Panc1 (cell line): Measurements from ENCODE around the gene CTSD. TPM values are rescaled to one million over a fixed set of nuclear protein-coding genes. Genes with fewer than 3 reads are reported as not detected.
"Not testable (repeated sequence)": the region's sequence is repeated elsewhere in the genome, so short reads cannot be mapped to it uniquely, and the experiment has no call there.

Source experiments
- ATAC-seq: fragments of 200-7000 bp; cut with Tn5 transposase; 2 replicates; pipeline ENCODE4 v1.9.1; 2020; ENCODE audit warnings: mild to moderate bottlenecking, moderate library complexity
- BruUV-seq: library from RNA; stranded (reverse); fragments of 400-500 nt; replicated peaks from 2 replicates; lab custom pipeline; 2021; lab: Mats Ljungman, UMichigan
- CTCF ChIA-PET: fragments of 300-600 bp; sonication (Branson Sonifier 250); formaldehyde crosslinking; loops from one replicate; lab custom pipeline; 2022; ENCODE audit warnings: antibody characterized with exemption; lab: Charles Lee
- POLR2A ChIA-PET: fragments of 300-600 bp; sonication (Branson Sonifier 250); formaldehyde crosslinking; loops from one replicate; lab custom pipeline; 2022; ENCODE audit warnings: antibody characterized with exemption; lab: Charles Lee
- DNase-seq: peaks from one replicate; pipeline ENCODE4 v3.0.0-alpha.2; 2010; ENCODE audit warnings: low read depth, low spot score
- H3K27ac ChIP-seq: 2 replicates; pipeline ENCODE4 v1.5.1; 2011; ENCODE audit warnings: mild to moderate bottlenecking, low read length, inconsistent platforms
- H3K27me3 ChIP-seq: fragments of 200-500 bp; sonication (Bioruptor generic); 2 replicates; pipeline ENCODE4 v1.6.0; 2014; ENCODE audit warnings: low read length, inconsistent platforms; ENCODE audit not compliant: control insufficient read depth, insufficient read depth
- H3K36me3 ChIP-seq: fragments of 200-500 bp; sonication (Bioruptor generic); 2 replicates; pipeline ENCODE4 v1.5.1; 2014; ENCODE audit warnings: inconsistent platforms, mild to moderate bottlenecking, low read length, moderate library complexity; ENCODE audit not compliant: control insufficient read depth, insufficient read depth
- H3K4me1 ChIP-seq: 2 replicates; pipeline ENCODE4 v1.5.1; 2011; ENCODE audit warnings: inconsistent platforms, mild to moderate bottlenecking, low read length, moderate library complexity; ENCODE audit not compliant: control insufficient read depth, insufficient read depth
- H3K4me3 ChIP-seq, 2 experiments: 2 replicates each; pipeline ENCODE4 v1.5.1; 2011 to 2012; ENCODE audit warnings: low read depth in 2 of 2, low read length in 2 of 2, mild to moderate bottlenecking in 2 of 2, inconsistent platforms in 1 of 2, moderate library complexity in 1 of 2
- H3K9me3 ChIP-seq: fragments of 200-500 bp; sonication (Bioruptor generic); 2 replicates; pipeline ENCODE4 v1.5.1; 2014; ENCODE audit warnings: low read depth, mild to moderate bottlenecking, inconsistent platforms, low read length, moderate library complexity; ENCODE audit not compliant: control insufficient read depth, insufficient read depth
- POLR2AphosphoS5 ChIP-seq: IDR thresholded peaks from 2 replicates; pipeline ENCODE4 v1.6.1; 2012; ENCODE audit warnings: mild to moderate bottlenecking, low read depth, low read length, moderate library complexity
- REST ChIP-seq, 2 experiments: IDR thresholded peaks; 2 replicates each; pipeline ENCODE4 v1.6.1; 2011 to 2012; ENCODE audit warnings: low read depth in 2 of 2, control low read depth in 1 of 2, low read length in 1 of 2, mild to moderate bottlenecking in 1 of 2, moderate library complexity in 1 of 2; ENCODE audit not compliant: insufficient read depth in 1 of 2
- SIN3A ChIP-seq: IDR thresholded peaks from 2 replicates; pipeline ENCODE4 v1.6.1; 2012; ENCODE audit warnings: low read depth, mild to moderate bottlenecking, low read length, moderate library complexity, borderline replicate concordance; ENCODE audit not compliant: insufficient read depth
- TCF7L2 ChIP-seq: IDR thresholded peaks from 2 replicates; pipeline ENCODE4 v1.6.1; 2011; ENCODE audit warnings: mild to moderate bottlenecking, low read depth, low read length, inconsistent platforms
- in situ Hi-C: cut with HindIII; loops from 2 replicates; pipeline ENCODE4 v1.10.0; 2016; ENCODE audit warnings: low sequenced_read_pairs, low pct_unique_long_range_greater_than_20kb
- intact Hi-C: fragments of 100-400 bp; cut with micrococcal nuclease; formaldehyde crosslinking; loops from one replicate; pipeline ENCODE4 v1.10.0; 2022; ENCODE audit not compliant: unreplicated experiment
- total RNA-seq: library from RNA; stranded (reverse); gene quantifications from one replicate; pipeline ENCODE4 v1.2.1, GENCODE V29; 2021; ENCODE audit not compliant: unreplicated experiment
- TF ChIP-seq, protein P1 (sequence below): fragments of 450-650 bp; IDR thresholded peaks from 2 replicates; pipeline ENCODE4 v1.5.1; 2017; ENCODE audit warnings: mild to moderate bottlenecking

The CTSD gene
- total RNA-seq, 1 experiment from 2014 or later, result 1,813 TPM

DNA sequence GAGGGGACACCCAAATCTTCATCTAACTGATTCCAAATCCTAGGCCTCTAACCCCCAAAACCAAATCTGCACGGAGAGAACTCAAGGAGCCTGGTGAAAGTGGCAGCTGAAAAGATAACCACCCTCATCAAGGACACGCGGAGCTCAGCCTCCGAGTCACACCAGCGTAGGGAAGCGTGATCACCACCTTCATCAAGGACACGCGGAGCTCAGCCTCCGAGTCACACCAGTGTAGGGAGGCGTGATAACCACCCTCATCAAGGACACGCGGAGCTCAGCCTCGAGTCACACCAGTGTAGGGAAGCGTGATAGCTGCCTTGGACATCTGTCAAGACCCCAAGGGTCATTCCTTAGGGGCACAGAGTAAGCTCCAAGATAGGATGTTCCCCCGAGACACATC, 41.8 kb upstream of the CTSD start:
- ATAC-seq, result no peak
- ChIA-PET POLR2A (no interaction called here), CTCF (interaction anchor here (0.7 kb wide), 1 partner anchor 9 kb away, joined by 3 read pairs; no protein-coding TSS in a partner anchor)

GRCh38 chr11:1803835-1804519, 40.2 kb upstream of the CTSD start:
- ATAC-seq, CTCF ChIA-PET, DNase-seq, in situ Hi-C loops, H3K4me3 ChIP-seq, H3K4me1 ChIP-seq, H3K27ac ChIP-seq, H3K9me3 ChIP-seq, H3K27me3 ChIP-seq, intact Hi-C loops, H3K36me3 ChIP-seq, BruUV-seq: not testable (repeated sequence)
- POLR2A ChIA-PET, result interaction anchor here (0.7 kb wide), 1 partner anchor 76 kb away, joined by 3 read pairs; no protein-coding TSS in a partner anchor

More for the DNA sequence above, 41.8 kb upstream of the CTSD start:
- DNase-seq, result no peak
- no TSS peak for BruUV-seq
- no peaks in the 10 kb centered on the region for H3K27me3 ChIP-seq
- no peaks in the 10 kb centered on the region for H3K4me1 ChIP-seq
- intact Hi-C loops (no loop called here), in situ Hi-C loops (no loop called here)
- H3K9me3 ChIP-seq, result no peaks in the 10 kb centered on the region; the same call in 1 of the 2 replicates
- H3K27ac ChIP-seq, result no peak overlapping the region
- no peak overlapping the region for H3K4me3 ChIP-seq
- no peaks in the 10 kb centered on the region for H3K36me3 ChIP-seq
- TF ChIP-seq REST (IDR thresholded peaks at IDR 0.05; ENCODE audit: insufficient read depth in 1 of 2, low read depth in 2 of 2, low read length in 1 of 2), result no peak
- no peak for TF ChIP-seq SIN3A
- TF ChIP-seq POLR2AphosphoS5, result no peak
- no peak for TF ChIP-seq TCF7L2
- TF ChIP-seq, protein P1, sequence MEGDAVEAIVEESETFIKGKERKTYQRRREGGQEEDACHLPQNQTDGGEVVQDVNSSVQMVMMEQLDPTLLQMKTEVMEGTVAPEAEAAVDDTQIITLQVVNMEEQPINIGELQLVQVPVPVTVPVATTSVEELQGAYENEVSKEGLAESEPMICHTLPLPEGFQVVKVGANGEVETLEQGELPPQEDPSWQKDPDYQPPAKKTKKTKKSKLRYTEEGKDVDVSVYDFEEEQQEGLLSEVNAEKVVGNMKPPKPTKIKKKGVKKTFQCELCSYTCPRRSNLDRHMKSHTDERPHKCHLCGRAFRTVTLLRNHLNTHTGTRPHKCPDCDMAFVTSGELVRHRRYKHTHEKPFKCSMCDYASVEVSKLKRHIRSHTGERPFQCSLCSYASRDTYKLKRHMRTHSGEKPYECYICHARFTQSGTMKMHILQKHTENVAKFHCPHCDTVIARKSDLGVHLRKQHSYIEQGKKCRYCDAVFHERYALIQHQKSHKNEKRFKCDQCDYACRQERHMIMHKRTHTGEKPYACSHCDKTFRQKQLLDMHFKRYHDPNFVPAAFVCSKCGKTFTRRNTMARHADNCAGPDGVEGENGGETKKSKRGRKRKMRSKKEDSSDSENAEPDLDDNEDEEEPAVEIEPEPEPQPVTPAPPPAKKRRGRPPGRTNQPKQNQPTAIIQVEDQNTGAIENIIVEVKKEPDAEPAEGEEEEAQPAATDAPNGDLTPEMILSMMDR, result no peak

DNA sequence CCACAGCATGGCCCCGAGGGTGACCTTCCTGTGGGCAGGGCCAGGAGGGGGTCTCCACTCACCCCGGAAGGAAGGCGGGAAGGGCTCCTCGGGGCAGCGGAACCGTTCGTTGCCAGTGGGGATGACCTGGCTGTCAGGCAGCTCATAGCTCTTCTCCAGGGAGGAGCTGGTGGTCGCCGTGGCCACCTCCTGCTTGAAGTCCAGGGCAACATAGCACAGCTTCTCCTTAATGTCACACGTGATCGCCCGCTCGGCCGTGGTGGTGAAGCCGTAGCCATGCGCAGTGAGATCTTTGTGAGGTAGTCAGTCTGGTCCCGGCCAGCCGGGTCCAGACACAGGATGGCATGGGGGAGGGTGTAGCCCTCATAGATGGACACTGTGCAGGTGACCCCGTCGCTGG, 39.5 kb upstream of the CTSD start:
- no peak overlapping the region for H3K27ac ChIP-seq
- peaks cover 5% of the 10 kb centered on the region for H3K4me1 ChIP-seq
- in situ Hi-C loops (no loop called here), intact Hi-C loops (no loop called here)
- no peaks in the 10 kb centered on the region for H3K36me3 ChIP-seq
- ATAC-seq (no peak), DNase-seq (no peak)
- H3K27me3 ChIP-seq, result no peaks in the 10 kb centered on the region
- TF ChIP-seq TCF7L2, result no peak
- TF ChIP-seq, protein P1, result no peak
- no peak for TF ChIP-seq REST (IDR thresholded peaks at IDR 0.05; ENCODE audit: insufficient read depth in 1 of 2, low read depth in 2 of 2, low read length in 1 of 2)
- TF ChIP-seq POLR2AphosphoS5, result no peak
- TF ChIP-seq SIN3A, result no peak
- ChIA-PET CTCF (no interaction called here), POLR2A (interaction anchor here (0.7 kb wide), 1 partner anchor 75 kb away, joined by 3 read pairs; no protein-coding TSS in a partner anchor)
- no peaks in the 10 kb centered on the region for H3K9me3 ChIP-seq
- BruUV-seq, result no TSS peak
- H3K4me3 ChIP-seq, result no peak overlapping the region
